NCI-H128 (cell line): ENCODE results near the gene HMGN3.

Experiments
- DNase-seq: peaks from one replicate; lab custom pipeline; 2025; ENCODE audit not compliant: unreplicated experiment; lab: John Stamatoyannopoulos, UW

HMGN3 gene

GRCh38 chr6:79188107-79188506 is 46.4 kb downstream of the HMGN3 start:
- no peak for DNase-seq

GRCh38 chr6:79186564-79186963 is 47.9 kb downstream of the HMGN3 start:
- no peak for DNase-seq

DNA sequence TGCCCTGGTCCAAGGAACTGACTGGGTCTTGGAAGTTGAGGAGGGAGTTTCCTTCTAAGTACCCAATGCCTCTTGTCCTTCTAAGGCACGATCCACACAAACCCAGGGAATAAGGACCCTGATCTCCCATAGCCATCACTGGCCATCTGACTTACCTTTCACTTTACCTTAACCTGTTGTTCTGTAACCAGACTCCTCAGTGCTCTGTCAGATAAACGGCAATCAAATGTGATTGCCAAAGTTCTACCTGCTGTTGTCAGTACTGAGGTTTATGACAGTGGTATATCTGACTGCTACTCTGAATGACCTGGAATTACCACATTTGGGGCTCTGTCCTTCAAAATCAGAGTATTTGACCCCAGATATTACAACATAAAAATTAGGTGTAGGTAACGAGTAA is 49.8 kb downstream of the HMGN3 start:
- no peak for DNase-seq

DNA sequence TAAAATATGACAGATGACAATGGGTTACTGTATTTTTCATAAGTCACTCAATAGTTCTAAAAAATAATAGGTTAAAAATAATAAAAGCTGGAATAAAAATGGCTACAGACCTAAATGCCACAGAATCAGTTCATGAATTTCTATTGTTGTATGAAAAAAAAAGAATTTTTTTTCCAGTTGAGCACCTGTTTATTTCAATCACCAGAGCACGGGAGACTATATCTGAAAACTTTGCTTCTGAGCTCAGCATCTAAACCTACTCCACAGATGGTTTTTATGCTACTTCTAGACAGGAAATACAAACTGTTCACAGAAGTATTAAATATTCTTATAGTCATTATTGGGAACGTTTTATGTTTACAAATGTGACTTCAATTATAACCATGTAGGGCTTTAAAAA is 50.4 kb downstream of the HMGN3 start:
- DNase-seq = no peak

DNA sequence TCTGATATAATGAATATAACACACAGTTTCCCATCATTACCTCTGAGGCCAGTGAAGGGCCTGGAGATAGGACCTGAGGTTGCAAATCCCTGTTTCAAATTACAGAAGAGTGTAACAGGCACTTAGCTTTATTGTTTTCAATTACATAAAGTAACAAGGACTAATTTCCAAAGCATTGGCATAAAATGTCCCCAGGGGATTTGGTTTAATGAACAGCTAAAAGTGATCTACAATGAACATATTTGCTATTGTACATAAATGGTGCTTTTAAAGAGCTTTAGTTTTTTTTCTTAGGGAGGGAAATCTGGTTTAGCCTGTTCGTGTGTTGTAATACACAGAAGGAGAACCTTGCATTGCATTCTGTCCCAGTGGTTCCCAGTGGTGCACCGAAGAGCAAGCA is 54.4 kb downstream of the HMGN3 start:
- peak; percentile 69 for DNase-seq

DNA sequence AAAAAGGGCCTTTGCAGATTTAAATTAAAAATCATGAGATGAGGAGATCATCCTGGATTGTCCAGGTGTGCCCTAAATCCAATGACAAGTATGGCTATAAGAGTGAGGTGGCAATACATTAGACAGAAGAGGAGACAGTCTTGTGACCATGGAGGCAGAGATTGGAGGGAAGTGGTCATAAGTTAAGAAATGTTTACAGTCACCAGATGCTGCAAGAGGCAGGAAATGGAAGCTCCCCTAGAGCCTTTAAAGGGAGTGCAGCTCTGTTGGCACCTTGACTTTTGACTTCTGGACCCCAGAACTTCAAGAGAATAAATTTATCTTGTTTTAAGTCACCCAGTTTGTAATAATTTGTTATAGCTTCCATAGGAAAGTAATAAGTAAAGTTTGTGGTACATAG is 61.1 kb downstream of the HMGN3 start:
- no peak for DNase-seq

- no peak for DNase-seq
Measured at GRCh38 chr6:79170959-79171358, 63.5 kb downstream of the HMGN3 start.

GRCh38 chr6:79170431-79170830 is 64.1 kb downstream of the HMGN3 start:
- DNase-seq = no peak

DNA sequence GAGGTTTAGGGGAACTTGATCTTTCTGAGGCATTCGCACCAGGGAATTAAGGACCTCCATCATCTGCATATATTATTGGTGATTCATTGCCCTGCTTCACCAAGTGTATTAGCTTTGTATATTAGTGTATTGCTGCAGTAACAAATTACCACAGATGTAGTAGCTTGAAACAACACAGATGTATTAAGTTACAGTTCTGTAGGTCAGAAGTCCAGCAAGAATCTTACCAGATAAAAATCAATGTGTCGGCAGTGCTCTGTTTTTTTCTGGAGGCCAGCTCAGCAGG is 65.8 kb downstream of the HMGN3 start:
- no peak for DNase-seq

DNA sequence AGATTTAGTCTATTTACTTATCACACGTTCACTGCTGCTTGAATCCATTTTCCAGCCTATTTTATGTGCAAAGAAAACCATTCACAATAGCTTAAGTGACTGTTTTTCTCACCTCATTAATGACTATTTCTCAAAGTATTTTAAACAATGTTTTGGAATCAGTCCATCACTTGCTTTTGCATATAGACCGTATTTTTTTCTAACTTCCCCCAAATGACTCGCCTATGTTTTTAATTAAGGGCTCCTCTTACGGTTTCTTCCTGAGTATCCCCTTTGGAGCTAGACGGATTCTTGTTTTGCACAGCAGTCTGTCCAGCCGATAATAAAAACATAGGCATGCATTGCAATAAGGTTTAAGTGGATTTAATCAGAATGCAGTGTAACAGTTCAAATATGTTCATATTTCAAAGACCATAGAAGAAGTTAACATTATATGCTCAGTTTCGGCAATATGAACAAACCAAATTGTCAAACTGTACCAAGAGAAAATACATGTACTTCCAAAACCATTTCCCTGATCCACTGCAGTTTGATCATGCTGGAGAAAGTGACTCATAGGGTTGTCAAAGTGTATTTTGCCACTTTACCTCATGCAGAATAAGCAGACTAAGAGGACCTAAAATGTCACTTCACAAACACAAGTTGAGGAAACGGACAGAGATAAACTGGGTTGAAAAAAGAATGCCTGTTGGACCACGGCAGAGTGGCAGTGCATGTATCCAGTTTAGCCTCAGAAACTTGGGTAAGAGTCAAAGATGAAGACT is 66.4 kb downstream of the HMGN3 start:
- no peak for DNase-seq

- no peak for DNase-seq
Measured at GRCh38 chr6:79159846-79160245, 74.6 kb downstream of the HMGN3 start.

DNA sequence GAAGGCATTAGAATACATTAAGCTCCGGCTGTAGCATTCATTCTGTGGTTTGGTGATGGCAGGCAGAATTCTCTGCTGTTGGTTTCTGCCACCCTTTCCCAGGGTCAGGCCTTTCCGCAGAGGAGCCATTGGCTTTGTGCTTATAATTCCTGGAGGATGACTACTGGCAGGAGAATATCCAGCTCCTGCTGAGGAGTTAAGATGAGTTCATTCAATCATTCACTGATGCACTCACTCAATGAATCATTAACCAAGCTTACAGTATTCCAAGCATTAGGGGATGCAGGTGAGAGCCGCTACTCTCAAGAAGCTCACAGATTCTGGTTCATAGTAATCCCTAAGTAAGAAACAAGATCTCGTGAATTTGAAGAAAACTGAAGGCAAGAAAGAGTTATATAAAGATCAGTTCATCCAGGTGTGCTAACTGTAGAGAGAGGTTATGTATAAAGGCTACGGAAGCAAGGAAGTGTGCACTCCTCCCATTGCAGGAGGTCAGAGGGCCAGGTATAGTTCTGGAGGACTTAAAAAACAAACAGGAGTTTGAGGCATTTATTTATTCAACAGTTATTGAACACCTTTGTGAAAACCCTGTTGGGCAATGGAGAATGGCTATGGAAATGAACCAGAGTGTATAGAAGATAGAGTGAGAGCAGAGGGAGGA is 75.5 kb downstream of the HMGN3 start:
- no peak for DNase-seq

DNA sequence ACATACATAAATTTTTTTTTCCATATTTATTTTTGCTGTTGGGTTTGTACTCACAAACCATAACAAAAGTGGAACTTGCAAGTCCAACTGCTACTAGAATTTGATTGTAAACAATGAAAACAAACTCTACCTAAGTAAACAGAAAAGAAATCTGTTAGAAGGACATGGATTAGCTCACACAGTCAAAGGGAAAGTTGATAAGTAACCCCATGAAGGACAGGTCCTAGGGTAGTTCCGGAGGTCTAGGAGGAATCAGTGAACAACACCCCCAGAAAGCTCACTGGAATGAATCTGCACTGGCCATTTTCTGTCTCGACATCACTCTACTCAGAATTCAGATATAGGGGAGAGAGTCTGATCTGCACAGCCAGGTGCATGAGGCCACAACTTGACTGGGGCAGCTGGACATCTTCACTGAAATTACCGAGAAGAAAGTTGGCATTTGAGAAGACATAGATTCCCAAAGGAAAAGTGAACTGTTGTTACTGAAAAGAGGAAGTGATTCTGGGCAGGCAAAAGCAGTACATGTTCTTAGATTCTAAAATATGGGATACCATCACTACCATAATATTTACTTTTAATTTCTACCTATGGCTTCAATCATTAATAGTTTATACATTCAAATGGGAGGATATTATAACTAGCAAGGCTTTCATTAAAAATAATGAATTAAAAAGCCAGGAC is 76.4 kb downstream of the HMGN3 start:
- DNase-seq = no peak

- no peak for DNase-seq
Measured at GRCh38 chr6:79152269-79152737, 82.2 kb downstream of the HMGN3 start.
